Hematopoietic multipotent progenitor cell treated with erythropoietin and hydrocortisone succinate and interleukin-3 and kit ligand, for 17 days (in vitro differentiated cells): ENCODE results near the gene ADGRA1.

Experiments used
- DNase-seq: peaks from one replicate; pipeline ENCODE4 v3.0.0-alpha.2; 2015; ENCODE audit warnings: low spot score

ADGRA1 gene

GRCh38 chr10:133056001-133056400, 31.7 kb upstream of the ADGRA1 start:
- DNase-seq, result no peak

- DNase-seq, result no peak
Observed at GRCh38 chr10:133056651-133057178, 31.0 kb upstream of the ADGRA1 start.

DNA sequence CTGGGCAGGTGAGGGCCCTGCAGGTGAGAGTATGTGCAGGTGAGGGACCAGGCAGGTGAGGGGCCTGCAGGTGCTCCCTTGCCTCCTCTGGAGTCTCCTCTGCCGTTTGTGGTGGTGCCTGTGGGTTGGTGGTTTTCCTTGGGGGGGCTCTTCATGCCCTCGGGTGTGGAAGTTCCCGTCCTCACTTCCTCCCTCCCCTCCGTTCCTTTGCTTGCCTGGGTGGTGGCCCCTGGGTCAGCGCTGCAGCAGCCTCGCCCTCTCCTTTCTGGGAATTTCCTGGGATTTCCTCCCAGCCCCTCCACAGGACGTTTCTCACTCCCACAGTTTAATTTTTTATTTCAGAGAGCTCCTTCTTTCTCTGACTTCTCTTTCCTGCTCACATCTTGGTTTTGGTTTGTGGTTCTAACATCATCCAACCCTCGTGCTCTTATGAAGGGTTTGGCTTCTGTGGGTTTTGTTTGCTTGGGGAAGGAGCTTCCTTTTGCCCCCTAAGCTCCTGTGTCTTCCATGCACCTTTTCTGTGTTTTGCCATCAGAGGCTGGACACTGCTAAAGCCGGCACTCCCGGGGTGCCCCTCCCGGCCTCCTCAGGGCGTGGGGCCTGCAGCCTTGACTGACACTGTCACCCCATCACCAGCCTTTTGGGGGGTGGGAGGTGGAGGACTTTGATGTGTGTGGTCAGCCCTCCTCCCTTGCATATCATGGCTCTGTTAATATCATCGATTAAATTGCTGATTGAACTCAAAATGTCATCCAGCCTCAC, 29.2 kb upstream of the ADGRA1 start:
- DNase-seq, result no peak

DNA sequence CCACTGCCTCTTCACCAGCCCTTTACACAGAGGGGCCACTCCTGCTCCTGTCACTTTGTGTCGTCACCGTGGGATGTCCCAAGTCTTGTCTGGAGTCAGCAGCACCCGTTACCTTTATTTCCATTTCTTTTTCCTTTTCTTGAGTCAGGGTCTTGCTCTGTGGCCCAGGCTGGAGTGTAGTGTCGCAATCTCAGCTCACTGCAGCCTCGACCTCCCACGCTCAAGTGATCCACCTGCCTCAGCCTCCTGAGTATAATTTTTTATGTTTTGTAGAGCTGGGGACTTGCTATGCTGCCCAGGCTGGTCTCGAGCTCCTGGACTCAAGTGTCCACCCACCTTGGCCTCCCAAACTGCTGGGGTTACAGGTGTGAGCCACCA, 28.6 kb upstream of the ADGRA1 start:
- no peak for DNase-seq

DNA sequence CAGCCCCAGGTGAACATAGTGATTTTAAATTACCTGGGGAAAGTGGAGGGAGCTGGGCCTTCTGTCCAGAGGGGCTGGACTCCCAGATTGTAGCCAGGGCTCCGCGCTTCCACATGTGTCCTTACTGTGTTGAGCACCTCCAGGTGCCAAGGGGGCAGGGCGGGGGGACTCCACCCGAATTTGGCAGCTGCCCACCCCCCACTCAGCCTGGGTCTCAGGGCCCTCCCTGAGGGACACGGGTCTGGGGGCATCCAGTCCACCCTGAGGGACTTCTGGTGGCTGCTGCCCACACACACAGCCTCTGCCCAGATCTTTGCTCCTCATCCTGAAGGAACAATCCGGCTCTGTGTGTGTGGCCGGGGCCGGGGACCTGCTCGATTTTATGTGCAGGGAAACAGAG, 28.2 kb upstream of the ADGRA1 start:
- DNase-seq, result no peak

GRCh38 chr10:133060022-133060421, 27.7 kb upstream of the ADGRA1 start:
- no peak for DNase-seq

DNA sequence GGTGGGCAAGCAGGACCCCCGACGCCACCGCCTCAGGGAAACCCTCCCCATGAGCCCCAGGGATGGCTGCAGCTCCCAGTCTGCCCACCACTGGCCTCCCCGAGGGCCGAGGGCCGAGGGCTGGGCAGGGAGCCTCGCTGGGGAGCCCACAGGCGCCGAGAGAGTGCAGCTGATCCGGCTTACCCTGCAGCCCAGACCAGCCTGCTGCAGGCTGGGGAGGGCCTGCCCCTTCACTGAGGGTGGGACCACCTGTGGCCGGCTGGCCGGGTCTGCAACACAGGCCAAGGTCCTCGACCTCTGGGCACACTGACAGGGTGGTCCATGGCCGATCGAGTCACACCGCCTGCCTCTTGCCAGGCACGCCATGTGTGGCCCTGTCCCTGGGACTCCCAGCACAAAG, 27.3 kb upstream of the ADGRA1 start:
- DNase-seq, result no peak

GRCh38 chr10:133060881-133061280, 26.8 kb upstream of the ADGRA1 start:
- no peak for DNase-seq

- no peak for DNase-seq
Observed at GRCh38 chr10:133061296-133062038, 26.3 kb upstream of the ADGRA1 start.

- no peak for DNase-seq
Observed at GRCh38 chr10:133062085-133062484, 25.6 kb upstream of the ADGRA1 start.

DNA sequence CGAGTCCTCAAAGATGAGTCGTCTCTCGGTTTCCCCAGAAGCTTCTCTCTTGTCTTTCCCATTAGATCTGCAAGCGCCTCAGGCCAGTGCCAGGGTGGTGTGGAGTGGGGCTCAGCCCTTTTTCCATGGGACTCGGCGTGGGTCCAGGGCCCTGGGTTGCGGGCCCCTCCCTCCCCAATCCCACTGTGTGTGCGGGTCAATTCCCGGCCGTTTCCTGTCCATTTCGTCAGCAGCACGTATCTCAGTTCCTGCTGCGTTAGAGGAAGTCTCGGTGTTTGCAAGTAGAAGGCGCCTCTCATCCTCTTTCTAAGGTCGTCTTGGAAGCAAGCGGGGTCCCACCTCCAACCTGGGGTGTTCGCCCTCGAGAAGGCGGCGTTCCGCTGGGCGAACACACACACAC, 25.1 kb upstream of the ADGRA1 start:
- no peak for DNase-seq

DNA sequence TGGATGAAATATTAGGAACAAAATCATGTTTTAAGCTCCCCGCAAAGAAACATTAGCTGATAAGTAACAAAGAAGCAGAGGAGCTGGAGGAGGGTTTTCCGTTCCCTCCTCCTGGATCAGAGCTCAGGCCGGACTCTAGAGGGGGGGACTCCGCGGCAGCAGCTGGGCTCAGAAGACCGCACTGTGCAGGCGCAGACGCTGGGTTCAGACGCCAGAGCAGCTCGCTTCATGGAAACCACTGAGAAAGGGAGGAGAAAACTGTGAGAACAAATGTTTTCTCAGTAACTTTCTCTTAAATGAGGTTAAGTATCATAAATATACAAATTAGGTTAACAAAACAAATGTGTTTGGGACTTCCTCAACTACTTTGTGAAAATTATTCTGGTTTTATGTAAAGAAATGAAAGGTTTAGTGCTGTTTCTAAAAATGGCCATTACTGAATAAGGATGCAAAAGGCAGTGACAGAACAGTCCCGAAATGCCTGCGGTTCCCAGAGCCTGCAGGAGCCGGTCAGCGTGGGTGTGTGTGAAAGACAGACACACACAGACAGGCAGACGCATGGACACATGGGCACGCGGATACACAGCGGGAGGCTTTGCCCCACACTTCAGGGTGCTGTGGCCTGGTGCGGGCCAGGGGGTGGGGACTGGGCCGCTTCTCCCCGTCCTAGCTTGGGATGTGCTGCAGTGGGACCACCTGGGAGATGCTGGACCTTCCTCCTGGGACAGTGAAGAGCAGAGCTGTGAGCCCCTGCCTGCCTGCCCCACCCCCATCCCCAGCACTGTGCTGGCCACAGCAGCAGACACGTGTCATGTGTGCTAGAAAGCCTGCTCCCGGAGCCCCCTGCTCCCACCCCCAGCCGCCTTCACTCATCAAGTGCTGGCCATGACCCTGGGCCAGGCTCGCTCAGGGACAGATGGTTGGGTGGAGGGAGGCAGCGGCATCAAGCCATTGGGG, 20.3 kb upstream of the ADGRA1 start:
- DNase-seq, result no peak

DNA sequence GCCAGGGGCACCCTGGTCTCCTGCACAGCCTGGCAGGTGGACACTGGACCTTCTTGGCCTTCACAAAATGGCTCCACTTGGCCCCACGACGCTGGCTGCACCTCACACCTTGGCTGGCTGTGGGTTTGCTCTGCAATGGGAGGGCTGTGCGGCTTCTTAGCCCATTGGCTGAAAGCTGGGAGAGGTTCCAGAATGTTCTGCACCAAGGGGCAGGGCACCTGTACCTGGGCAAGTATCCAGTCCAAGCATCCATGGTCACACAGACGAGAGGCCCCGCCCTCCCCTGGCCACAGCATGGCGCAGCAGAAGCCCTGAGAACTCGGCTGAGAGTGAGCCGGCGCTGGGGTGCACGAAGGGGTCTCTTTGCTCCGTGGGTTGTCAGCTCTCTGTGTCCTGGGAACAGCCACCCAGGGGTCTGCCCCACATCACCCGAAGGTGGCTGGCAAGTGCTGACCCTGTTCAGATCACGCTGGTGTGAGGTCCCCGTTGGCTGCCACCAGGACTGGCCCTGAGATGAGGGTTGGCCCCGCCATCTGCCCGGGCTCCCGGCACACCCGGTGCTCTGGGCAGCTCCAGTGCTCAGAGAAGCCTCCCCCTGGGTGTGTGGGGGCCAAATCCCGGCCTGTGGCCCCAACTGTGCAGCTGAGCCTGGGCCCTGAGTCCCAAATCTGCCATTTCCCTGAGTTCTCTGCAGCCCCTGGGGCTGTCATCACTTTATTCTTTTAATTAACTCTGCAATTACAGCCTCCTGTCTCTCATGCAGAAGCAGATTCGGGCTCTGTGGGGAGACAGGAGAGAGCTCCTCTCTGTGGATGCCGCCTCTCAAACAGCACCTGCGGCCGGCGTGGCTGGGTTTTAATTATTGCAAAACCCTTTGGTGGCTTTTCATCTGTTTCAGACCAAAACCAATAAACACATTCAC, 19.4 kb upstream of the ADGRA1 start:
- no peak for DNase-seq

DNA sequence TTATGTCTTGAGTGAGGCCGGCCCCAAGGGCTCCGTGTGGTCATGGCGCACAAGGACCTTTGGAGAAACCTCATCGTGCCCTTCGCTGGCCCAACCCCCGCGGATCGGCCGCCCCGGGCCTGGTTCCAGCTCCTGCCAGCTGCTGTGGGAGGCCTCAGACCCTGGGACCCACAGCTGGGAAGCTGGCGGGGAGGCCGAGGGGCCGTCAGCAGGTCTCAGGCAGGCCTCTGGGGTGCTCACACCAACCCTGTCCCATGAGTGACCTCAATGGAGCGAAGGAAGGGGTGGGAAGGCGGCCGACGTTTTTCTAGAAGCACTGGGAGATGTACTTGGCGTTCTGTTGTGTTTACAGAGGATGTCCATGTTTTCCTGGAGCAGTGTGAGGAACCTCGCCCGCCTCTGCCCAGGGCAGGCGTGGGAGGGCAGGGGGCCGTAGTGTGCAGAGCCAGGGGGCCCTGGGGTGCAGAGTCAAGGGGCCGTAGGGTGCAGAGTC, 18.6 kb upstream of the ADGRA1 start:
- no peak for DNase-seq

- no peak for DNase-seq
Observed at GRCh38 chr10:133070405-133070804, 17.3 kb upstream of the ADGRA1 start.

DNA sequence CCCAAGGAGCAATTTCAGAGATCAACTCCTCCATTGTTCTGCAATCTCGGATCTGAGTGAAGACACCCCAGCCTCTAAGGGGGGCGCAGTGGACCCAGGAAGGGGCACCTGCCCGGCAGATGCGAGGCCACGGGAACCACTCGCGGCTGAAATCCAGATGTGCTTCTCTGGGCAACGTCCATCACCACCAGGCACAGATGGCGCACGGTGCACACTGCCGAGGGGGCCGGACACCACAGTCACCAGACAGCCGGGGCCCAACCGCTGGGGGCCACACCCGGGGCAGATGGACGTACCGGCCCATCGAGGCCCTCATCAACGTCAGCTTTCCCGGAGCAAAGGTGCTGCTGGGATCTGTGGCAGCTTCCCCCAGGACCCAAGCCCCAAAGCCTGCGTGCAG, 16.9 kb upstream of the ADGRA1 start:
- DNase-seq, result no peak

DNA sequence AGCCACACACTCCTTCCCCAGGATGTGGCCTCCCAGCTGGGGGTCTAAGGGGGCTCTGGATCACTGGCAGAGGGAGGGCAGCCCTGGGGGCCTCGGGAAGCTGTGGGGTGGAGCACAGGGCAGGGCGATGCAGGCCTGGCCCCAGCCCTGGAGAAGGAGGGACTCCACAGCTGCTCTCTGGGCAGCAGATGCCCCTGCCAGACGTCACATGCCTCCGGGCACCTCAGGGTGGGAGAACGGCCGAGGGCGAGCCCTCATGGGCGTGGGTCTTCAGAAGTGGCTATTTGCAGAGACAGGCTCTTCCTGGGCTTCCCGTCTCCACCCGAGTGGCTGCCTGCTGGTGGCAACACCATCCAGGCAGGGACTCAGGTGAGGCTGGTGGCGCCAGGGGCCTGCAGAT, 16.0 kb upstream of the ADGRA1 start:
- DNase-seq, result no peak

DNA sequence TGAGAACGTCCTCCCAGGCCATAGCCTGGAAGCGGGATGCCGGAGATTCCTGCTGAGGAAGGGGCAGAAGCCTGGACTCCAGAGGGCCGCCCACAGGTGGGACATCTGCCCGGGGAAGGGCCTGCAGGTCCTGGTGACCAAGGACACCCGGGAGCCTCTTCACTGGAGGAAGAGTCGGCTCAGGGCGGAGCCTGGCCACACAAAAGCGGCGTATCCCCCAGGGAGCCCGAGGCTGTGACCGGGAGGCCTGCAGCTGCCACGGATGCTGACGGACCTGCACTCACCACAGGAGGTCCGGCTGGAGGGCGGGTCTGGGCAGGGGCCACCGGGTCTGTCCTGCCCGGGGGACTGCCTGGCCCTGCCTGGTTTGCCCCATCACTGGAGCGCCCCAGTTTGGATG, 15.5 kb upstream of the ADGRA1 start:
- DNase-seq, result no peak

DNA sequence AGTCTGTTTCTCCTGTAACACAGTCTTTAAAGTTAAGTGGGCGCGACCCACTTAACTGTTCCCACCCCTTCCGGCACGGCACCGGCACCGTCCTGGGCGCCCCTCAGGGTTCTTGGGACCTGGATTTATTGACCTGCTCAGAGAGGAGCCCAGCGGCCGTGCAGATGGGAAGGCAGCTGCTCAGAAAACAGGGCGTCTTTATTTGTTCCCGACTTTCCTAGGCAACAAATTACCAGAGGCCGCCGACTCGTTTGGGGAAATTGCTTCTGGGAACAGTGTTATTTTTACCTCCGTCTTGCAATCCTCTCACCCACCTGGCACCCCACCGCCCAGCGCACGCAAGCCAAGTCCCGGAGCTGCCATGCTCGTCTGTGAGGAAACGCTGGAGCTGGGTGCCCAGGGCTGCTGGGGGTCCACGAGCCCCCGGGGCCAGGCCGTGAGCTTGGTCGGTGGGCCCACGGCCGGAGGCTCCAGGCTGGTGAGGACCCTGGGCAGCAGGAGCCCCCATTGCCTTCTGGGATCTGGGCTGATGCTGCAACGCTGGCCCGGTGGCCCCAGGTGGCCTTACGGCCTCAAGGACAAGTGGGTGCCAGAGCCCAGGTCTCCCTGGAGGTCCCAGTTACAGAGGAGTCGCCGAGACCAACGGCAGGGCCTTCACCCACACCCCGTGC, 14.9 kb upstream of the ADGRA1 start:
- no peak for DNase-seq

DNA sequence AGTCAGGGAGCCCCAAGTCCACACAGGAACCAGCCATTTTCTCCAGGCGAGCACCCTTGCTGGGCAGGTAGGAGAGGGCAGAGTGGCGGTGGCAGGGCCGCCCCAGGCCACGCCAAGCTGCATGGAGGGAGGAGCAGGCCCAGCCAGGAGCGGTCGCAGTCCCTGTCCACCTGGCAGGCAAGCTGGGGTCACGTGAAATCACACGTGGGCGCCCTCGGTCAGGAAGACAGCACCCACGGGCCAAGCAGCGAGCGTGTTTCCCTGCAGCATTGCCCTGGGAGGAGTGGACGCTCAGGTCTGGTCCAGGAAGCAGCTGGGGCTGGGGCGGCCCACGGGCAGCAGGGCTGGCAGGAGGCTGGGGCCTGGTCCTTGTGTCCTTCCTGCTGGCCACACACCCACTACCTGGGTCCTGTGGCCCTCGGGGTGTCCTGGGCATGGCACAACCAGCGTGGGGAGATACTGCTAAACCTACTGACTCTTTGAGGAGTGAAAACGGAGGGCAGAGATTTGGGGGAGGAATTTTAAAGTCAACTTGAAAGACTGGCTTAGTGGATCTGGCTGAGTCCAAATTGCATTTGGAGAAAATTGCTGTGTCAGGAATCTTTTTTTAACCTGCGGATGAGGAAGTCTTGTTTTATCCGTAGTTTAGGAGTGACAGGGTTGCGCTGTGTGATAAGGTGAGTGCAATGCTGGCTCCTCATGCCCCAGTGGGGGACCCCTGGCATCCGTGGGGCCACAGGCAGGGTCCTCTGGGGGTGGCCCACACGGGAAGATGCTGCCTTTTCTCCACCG, 12.2 kb upstream of the ADGRA1 start:
- DNase-seq, result no peak
